G401.6 (cell line): ENCODE data around the gene FCMR.
"Not testable (repeated sequence)": the region's sequence is repeated elsewhere in the genome, so short reads cannot be mapped to it uniquely, and the experiment has no call there.

Experiments
- FAIRE-seq: peaks from 2 replicates; lab custom pipeline; 2012; peaks lifted over from hg19 to GRCh38; lab: Jason Lieb, UNC

Gene FCMR

GRCh38 chr1:206872139-206872538 is 49.6 kb downstream of the FCMR start:
- FAIRE-seq: no peak

- no peak for FAIRE-seq
Measured at GRCh38 chr1:206868264-206868663, 53.5 kb downstream of the FCMR start.

- FAIRE-seq: no peak
Measured at GRCh38 chr1:206867716-206868115, 54.0 kb downstream of the FCMR start.

GRCh38 chr1:206867239-206867638 is 54.5 kb downstream of the FCMR start:
- no peak for FAIRE-seq

GRCh38 chr1:206866062-206866461 is 55.7 kb downstream of the FCMR start:
- FAIRE-seq: no peak

GRCh38 chr1:206864939-206865671 is 56.6 kb downstream of the FCMR start, which contains the start of gene IL20:
Gene IL20 (plus strand): TSS chr1:206865623. CDS start chr1:206865853, 230 bp downstream.
- FAIRE-seq: no peak

GRCh38 chr1:206863266-206863665 is 58.5 kb downstream of the FCMR start:
- no peak for FAIRE-seq

- no peak for FAIRE-seq
Measured at GRCh38 chr1:206860165-206860564, 61.6 kb downstream of the FCMR start.

GRCh38 chr1:206859082-206859521 is 62.6 kb downstream of the FCMR start:
- no peak for FAIRE-seq

- no peak for FAIRE-seq
Measured at GRCh38 chr1:206856674-206857464, 64.9 kb downstream of the FCMR start.

- no peak for FAIRE-seq
Measured at GRCh38 chr1:206855859-206856258, 65.9 kb downstream of the FCMR start.

- no peak for FAIRE-seq
Measured at GRCh38 chr1:206854401-206855129, 67.2 kb downstream of the FCMR start.

GRCh38 chr1:206853696-206854095 is 68.0 kb downstream of the FCMR start:
- FAIRE-seq: not testable (repeated sequence)
